Measurements from ENCODE around the gene TAGLN3. TPM values are rescaled to one million over a fixed set of nuclear protein-coding genes. Genes with fewer than 3 reads are reported as not detected.
A peak's percentile ranks its signal among the peaks of the same experiment; 100 is the strongest.

The TAGLN3 gene
- total and polyA plus RNA-seq, 8 donors: 0.28 to 50.7 (median 2.6) TPM

- 71 to 77% methylated on average over 6 of the region's 6 CpGs for WGBS, 2 donors
- H3K27ac ChIP-seq: no peak overlapping the region
- no peaks in the 10 kb centered on the region for H3K4me1 ChIP-seq
Observed at GRCh38 chr3:112011376-112011940, 12.7 kb downstream of the TAGLN3 start.

GRCh38 chr3:112012205-112012992 lies 13.7 kb downstream of the TAGLN3 start:
- TF ChIP-seq CTCF (IDR thresholded peaks at IDR 0.05): no peak
- Histone ChIP-seq H3K4me1 (no peaks in the 10 kb centered on the region), H3K36me3 (no peaks in the 10 kb centered on the region), H3K27ac (no peak overlapping the region), H3K4me3 (no peak overlapping the region), H3K9me3 (no peaks in the 10 kb centered on the region), H3K27me3 (no peaks in the 10 kb centered on the region)
- intact Hi-C loops (cut with DNase I): no loop called here
- no peak for DNase-seq
- FAIRE-seq: no peak
- WGBS, 2 donors: 51 to 60% methylated on average over 6 of the region's 6 CpGs
- no peak for ATAC-seq

More at GRCh38 chr3:112011376-112011940, 12.7 kb downstream of the TAGLN3 start:
- Histone ChIP-seq H3K27me3 (no peaks in the 10 kb centered on the region), H3K9me3 (no peaks in the 10 kb centered on the region), H3K36me3 (no peaks in the 10 kb centered on the region), H3K4me3 (no peak overlapping the region)
- TF ChIP-seq CTCF (IDR thresholded peaks at IDR 0.05): no peak
- DNase-seq (no peak), FAIRE-seq (no peak), ATAC-seq (no peak)
- intact Hi-C loops (cut with DNase I): no loop called here

- no peak overlapping the region for H3K27ac ChIP-seq
- peak; percentile 27 to 78 (median 58) for DNase-seq
- H3K4me3 ChIP-seq: no peak overlapping the region
- H3K36me3 ChIP-seq: no peaks in the 10 kb centered on the region
- FAIRE-seq: peak; percentile 94
- intact Hi-C loops (cut with DNase I): no loop called here
- H3K9me3 ChIP-seq: no peaks in the 10 kb centered on the region
- H3K4me1 ChIP-seq: no peaks in the 10 kb centered on the region
- H3K27me3 ChIP-seq: no peaks in the 10 kb centered on the region
- ATAC-seq: peak; percentile 89 to 98 (median 95)
- TF ChIP-seq CTCF (IDR thresholded peaks at IDR 0.05): peak in 3 of 4 donors; percentile 53 to 62 (median 54)
- WGBS, 2 donors: 29 to 33% methylated on average over 19 of the region's 19 CpGs
Observed at GRCh38 chr3:112013058-112013783, 14.5 kb downstream of the TAGLN3 start.

- peak in 2 of 4 donors; percentile 5 to 31 for TF ChIP-seq CTCF (IDR thresholded peaks at IDR 0.05)
- intact Hi-C loops (cut with DNase I): no loop called here
- Histone ChIP-seq H3K27ac (no peak overlapping the region), H3K36me3 (no peaks in the 10 kb centered on the region), H3K4me3 (no peak overlapping the region), H3K9me3 (no peaks in the 10 kb centered on the region), H3K4me1 (no peaks in the 10 kb centered on the region), H3K27me3 (no peaks in the 10 kb centered on the region)
- peak; percentile 14 to 50 (median 36) for ATAC-seq
- WGBS, 2 donors: 35 to 42% methylated on average over 5 of the region's 5 CpGs
- no peak for FAIRE-seq
- no peak for DNase-seq
Observed at GRCh38 chr3:112013784-112014143, 15.0 kb downstream of the TAGLN3 start.
